ENCODE results near the gene MELK. TPM values are rescaled to one million over a fixed set of nuclear protein-coding genes. Genes with fewer than 3 reads are reported as not detected.

Gene MELK
- total and polyA plus RNA-seq, 2 of the 13 experiments (the other 11 are each of a cell fraction or from before 2014, with no cell fraction given): 16.7 to 50.4 TPM

GRCh38 chr9:36566813-36567221 lies 5.9 kb upstream of the MELK start (continued):
- TF ChIP-seq PRDM10 (CRISPR knock-in tag; IDR thresholded peaks at IDR 0.05; ENCODE audit: low read depth) (no peak), MLLT10 (CRISPR knock-in tag; IDR thresholded peaks at IDR 0.05) (no peak), ISX (CRISPR knock-in tag; conservative IDR thresholded peaks at IDR 0.05) (no peak), ZNF670 (CRISPR knock-in tag; IDR thresholded peaks at IDR 0.05; ENCODE audit: borderline replicate concordance) (no peak), ZNF816 (CRISPR knock-in tag; IDR thresholded peaks at IDR 0.05; ENCODE audit: borderline replicate concordance) (no peak), IKZF5 (CRISPR knock-in tag; IDR thresholded peaks at IDR 0.05) (no peak), ZC3H4 (CRISPR knock-in tag; IDR thresholded peaks at IDR 0.05; ENCODE audit: borderline replicate concordance) (no peak), MAZ (IDR thresholded peaks at IDR 0.05; ENCODE audit: borderline replicate concordance, low read depth, low read length) (no peak), MAZ (CRISPR knock-in tag; IDR thresholded peaks at IDR 0.05; ENCODE audit: low read depth) (no peak), RXRA (CRISPR knock-in tag; IDR thresholded peaks at IDR 0.05) (no peak), KLF15 (CRISPR knock-in tag; IDR thresholded peaks at IDR 0.05; ENCODE audit: borderline replicate concordance) (no peak), PRMT3 (CRISPR knock-in tag; IDR thresholded peaks at IDR 0.05; ENCODE audit: borderline replicate concordance, low read depth) (no peak), ZNF549 (CRISPR knock-in tag; IDR thresholded peaks at IDR 0.05) (no peak), MZF1 (CRISPR knock-in tag; IDR thresholded peaks at IDR 0.05; ENCODE audit: borderline replicate concordance) (no peak), ZNF414 (CRISPR knock-in tag; IDR thresholded peaks at IDR 0.05) (no peak), ZNF30 (CRISPR knock-in tag; IDR thresholded peaks at IDR 0.05) (no peak), KLF11 (CRISPR knock-in tag; IDR thresholded peaks at IDR 0.05) (no peak), RBAK (CRISPR knock-in tag; IDR thresholded peaks at IDR 0.05) (no peak)
- TF ChIP-seq, protein P1, sequence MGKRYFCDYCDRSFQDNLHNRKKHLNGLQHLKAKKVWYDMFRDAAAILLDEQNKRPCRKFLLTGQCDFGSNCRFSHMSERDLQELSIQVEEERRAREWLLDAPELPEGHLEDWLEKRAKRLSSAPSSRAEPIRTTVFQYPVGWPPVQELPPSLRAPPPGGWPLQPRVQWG (CRISPR knock-in tag; IDR thresholded peaks at IDR 0.05; ENCODE audit: borderline replicate concordance, low read depth): no peak
- TF ChIP-seq, protein P2, sequence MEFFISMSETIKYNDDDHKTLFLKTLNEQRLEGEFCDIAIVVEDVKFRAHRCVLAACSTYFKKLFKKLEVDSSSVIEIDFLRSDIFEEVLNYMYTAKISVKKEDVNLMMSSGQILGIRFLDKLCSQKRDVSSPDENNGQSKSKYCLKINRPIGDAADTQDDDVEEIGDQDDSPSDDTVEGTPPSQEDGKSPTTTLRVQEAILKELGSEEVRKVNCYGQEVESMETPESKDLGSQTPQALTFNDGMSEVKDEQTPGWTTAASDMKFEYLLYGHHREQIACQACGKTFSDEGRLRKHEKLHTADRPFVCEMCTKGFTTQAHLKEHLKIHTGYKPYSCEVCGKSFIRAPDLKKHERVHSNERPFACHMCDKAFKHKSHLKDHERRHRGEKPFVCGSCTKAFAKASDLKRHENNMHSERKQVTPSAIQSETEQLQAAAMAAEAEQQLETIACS (CRISPR knock-in tag; IDR thresholded peaks at IDR 0.05): no peak
